MM.1S (cell line): Measurements from ENCODE around the gene OGFR.

Source experiments
- DNase-seq: peaks from one replicate; pipeline ENCODE4 v3.0.0-alpha.2; 2015
- H2AFZ ChIP-seq: fragments of 300-600 bp; sonication (generic); 2 replicates; pipeline ENCODE4 v1.6.0; 2016; ENCODE audit warnings: antibody characterized with exemption, low read length
- H3F3A ChIP-seq: fragments of 300-600 bp; sonication (generic); 2 replicates; pipeline ENCODE4 v1.6.1; 2016; ENCODE audit warnings: mild to moderate bottlenecking, antibody characterized with exemption, low read length, moderate library complexity, mixed read lengths; ENCODE audit not compliant: insufficient read depth
- H3K27ac ChIP-seq: fragments of 300-600 bp; sonication (generic); 2 replicates; pipeline ENCODE4 v1.5.1; 2016; ENCODE audit warnings: mild to moderate bottlenecking, low read length
- H3K27me3 ChIP-seq: fragments of 300-600 bp; sonication (generic); replicated peaks from 2 replicates; pipeline ENCODE4 v1.6.0; 2016; ENCODE audit warnings: low read length; ENCODE audit not compliant: insufficient read depth
- H3K36me3 ChIP-seq: fragments of 300-600 bp; sonication (generic); replicated peaks from 2 replicates; pipeline ENCODE4 v1.6.1; 2016; ENCODE audit warnings: mild to moderate bottlenecking, low read length, mixed read lengths; ENCODE audit not compliant: insufficient read depth
- H3K4me1 ChIP-seq: fragments of 300-600 bp; sonication (generic); 2 replicates; pipeline ENCODE4 v1.6.1; 2016; ENCODE audit warnings: low read length, mixed read lengths
- H3K4me2 ChIP-seq: fragments of 300-600 bp; sonication (generic); 2 replicates; pipeline ENCODE4 v1.6.0; 2016; ENCODE audit warnings: low read depth, low read length
- H3K4me3 ChIP-seq: fragments of 300-600 bp; sonication (generic); 2 replicates; pipeline ENCODE4 v1.5.1; 2016; ENCODE audit warnings: low read length, mixed read lengths
- H3K79me2 ChIP-seq: fragments of 300-600 bp; sonication (generic); 2 replicates; pipeline ENCODE4 v1.6.1; 2016; ENCODE audit warnings: mixed run types, low read length, mixed read lengths
- H3K9ac ChIP-seq: fragments of 300-600 bp; sonication (generic); 2 replicates; pipeline ENCODE4 v1.6.1; 2016; ENCODE audit warnings: low read length, mixed read lengths
- H3K9me2 ChIP-seq: fragments of 300-600 bp; sonication (generic); replicated peaks from 2 replicates; pipeline ENCODE4 v1.6.1; 2016; ENCODE audit warnings: mild to moderate bottlenecking, low read length, mixed read lengths; ENCODE audit not compliant: insufficient read depth
- H3K9me3 ChIP-seq: fragments of 300-600 bp; sonication (generic); replicated peaks from 2 replicates; pipeline ENCODE4 v1.6.1; 2016; ENCODE audit warnings: mild to moderate bottlenecking, low read length, mixed read lengths; ENCODE audit not compliant: insufficient read depth
- H4K20me1 ChIP-seq: fragments of 300-600 bp; sonication (generic); 2 replicates; pipeline ENCODE4 v1.6.1; 2016; ENCODE audit warnings: mild to moderate bottlenecking, low read length, moderate library complexity, mixed read lengths; ENCODE audit not compliant: insufficient read depth
- CTCF ChIP-seq: fragments of 300-600 bp; sonication (generic); IDR thresholded peaks from 2 replicates; pipeline ENCODE4 v1.5.1; 2016; ENCODE audit warnings: antibody characterized with exemption, low read length, mixed read lengths
- EZH2 ChIP-seq: fragments of 300-600 bp; sonication (generic); optimal IDR thresholded peaks from 2 replicates; pipeline ENCODE3; 2017; ENCODE audit warnings: low read depth, mild to moderate bottlenecking, antibody characterized with exemption, low read length, mixed read lengths
- EZH2phosphoT487 ChIP-seq: fragments of 300-600 bp; sonication (generic); IDR thresholded peaks from 2 replicates; pipeline ENCODE4 v1.6.1; 2018; ENCODE audit warnings: antibody characterized with exemption, low read length

Gene OGFR

GRCh38 chr20:62840244-62841197 is 35.9 kb downstream of the OGFR start:
- TF ChIP-seq EZH2phosphoT487, result no peak
- TF ChIP-seq CTCF, result no peak
- TF ChIP-seq EZH2, result no peak
- no peak overlapping the region for H2AFZ ChIP-seq
- no peaks in the 10 kb centered on the region for H3K9me2 ChIP-seq
- H3K36me3 ChIP-seq, result no peaks in the 10 kb centered on the region
- no peak overlapping the region for H3K9ac ChIP-seq
- no peak overlapping the region for H3K27ac ChIP-seq
- DNase-seq, result no peak
- no peaks in the 10 kb centered on the region for H3K79me2 ChIP-seq
- no peak overlapping the region for H3K4me2 ChIP-seq
- H3K9me3 ChIP-seq, result no peaks in the 10 kb centered on the region
- no peak overlapping the region for H3K4me3 ChIP-seq
- no peaks in the 10 kb centered on the region for H3F3A ChIP-seq
- peaks cover 28% of the 10 kb centered on the region for H3K27me3 ChIP-seq
- H4K20me1 ChIP-seq, result no peaks in the 10 kb centered on the region
- H3K4me1 ChIP-seq, result no peaks in the 10 kb centered on the region

- Histone ChIP-seq H4K20me1 (no peaks in the 10 kb centered on the region), H3K4me2 (no peak overlapping the region), H3K4me1 (no peaks in the 10 kb centered on the region), H3K9ac (no peak overlapping the region), H2AFZ (no peak overlapping the region), H3F3A (no peaks in the 10 kb centered on the region), H3K79me2 (no peaks in the 10 kb centered on the region), H3K27me3 (peaks cover 15% of the 10 kb centered on the region), H3K9me3 (no peaks in the 10 kb centered on the region), H3K4me3 (no peak overlapping the region), H3K36me3 (no peaks in the 10 kb centered on the region), H3K27ac (no peak overlapping the region), H3K9me2 (no peaks in the 10 kb centered on the region)
- no peak for TF ChIP-seq CTCF
- TF ChIP-seq EZH2phosphoT487, result no peak
- TF ChIP-seq EZH2, result no peak
- no peak for DNase-seq
These were observed 37.1 kb downstream of the OGFR start for GRCh38 chr20:62841705-62842212.

- no peak overlapping the region for H3K27ac ChIP-seq
- no peaks in the 10 kb centered on the region for H3F3A ChIP-seq
- H3K9me3 ChIP-seq, result no peaks in the 10 kb centered on the region
- peaks cover 4% of the 10 kb centered on the region for H3K27me3 ChIP-seq
- no peaks in the 10 kb centered on the region for H4K20me1 ChIP-seq
- TF ChIP-seq EZH2 (no peak), CTCF (no peak)
- no peak for DNase-seq
- no peak overlapping the region for H3K4me2 ChIP-seq
- H3K9ac ChIP-seq, result no peak overlapping the region
- no peak overlapping the region for H2AFZ ChIP-seq
- no peaks in the 10 kb centered on the region for H3K4me1 ChIP-seq
- H3K9me2 ChIP-seq, result no peaks in the 10 kb centered on the region
- no peak overlapping the region for H3K4me3 ChIP-seq
- no peaks in the 10 kb centered on the region for H3K79me2 ChIP-seq
- H3K36me3 ChIP-seq, result no peaks in the 10 kb centered on the region
These were observed 39.0 kb downstream of the OGFR start for GRCh38 chr20:62843656-62844055.
